ENCODE results near the gene PSRC1.
A peak's percentile ranks its signal among the peaks of the same experiment; 100 is the strongest.
"Not testable (repeated sequence)": the region's sequence is repeated elsewhere in the genome, so short reads cannot be mapped to it uniquely, and the experiment has no call there.

Gene PSRC1

DNA sequence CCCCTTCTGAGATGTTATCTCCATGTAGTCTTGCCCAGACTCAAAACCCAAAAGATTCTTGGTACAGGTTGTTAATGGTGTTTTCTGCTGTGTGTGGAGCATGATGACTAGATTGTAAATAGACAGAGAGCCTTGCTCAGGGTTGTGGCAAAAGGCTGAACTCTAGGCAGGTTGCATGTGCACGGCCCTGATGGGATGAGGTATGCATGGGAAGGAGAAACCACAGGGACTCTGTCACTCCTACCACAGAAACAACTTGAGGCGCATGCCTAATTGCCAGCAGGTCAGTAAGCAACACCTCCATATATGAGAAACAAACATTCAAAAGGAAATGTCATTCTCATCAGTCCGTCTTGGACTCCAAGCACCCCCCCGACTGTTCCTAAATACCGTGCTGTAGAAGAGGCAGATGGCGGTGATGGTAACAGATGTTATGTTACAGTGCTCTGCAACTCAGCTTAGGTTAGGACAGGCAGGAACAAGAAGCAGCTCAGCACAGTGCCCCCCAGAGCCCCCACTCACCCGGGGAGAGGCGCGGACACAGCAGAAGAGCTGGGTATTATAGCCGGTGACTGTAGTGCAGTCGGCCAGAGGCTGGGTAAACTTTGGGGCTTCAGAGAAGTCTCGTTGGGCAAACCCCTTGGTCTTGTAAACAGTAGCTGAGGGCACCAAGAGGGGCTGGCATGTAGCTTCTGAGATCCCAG lies 12.9 kb upstream of the PSRC1 start:
- no peak for DNase-seq

DNA sequence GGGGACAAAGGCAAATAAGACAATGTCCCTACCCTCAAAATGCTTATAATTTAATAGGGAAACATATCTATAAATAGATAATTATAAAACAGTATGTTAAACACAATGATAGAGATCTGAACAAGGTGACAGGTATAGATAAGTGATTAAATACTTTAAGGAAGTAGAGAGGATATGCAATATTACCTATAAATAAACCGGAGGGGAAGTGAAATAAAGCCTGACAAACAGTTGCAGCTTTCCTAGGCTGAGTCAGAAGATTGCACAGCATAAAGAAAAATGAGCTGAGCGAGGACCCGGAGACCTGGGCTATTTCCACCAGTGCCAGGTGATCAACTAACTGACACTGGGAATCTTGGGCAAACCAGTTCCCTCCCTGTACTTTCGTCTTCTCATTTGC lies 11.5 kb upstream of the PSRC1 start:
- DNase-seq, result no peak

DNA sequence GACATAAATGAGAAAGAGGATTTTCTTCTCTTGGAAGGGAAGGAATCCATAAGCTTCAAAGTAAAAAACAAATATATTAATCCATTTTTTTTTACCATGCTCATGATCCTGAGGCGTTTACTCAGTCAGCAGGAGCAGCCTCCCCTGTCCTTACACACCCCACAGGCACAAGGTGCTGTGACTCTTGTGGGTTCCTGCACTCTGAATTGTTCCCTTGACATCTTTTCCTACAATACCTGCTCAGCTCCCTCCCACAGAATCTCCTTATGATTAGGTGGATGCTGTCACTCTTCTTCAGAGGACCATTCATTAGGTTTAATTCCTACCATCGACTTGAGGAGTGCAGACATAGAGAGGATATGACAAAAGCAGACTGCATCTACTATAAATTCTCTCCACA lies 10.1 kb upstream of the PSRC1 start:
- DNase-seq, result no peak

DNA sequence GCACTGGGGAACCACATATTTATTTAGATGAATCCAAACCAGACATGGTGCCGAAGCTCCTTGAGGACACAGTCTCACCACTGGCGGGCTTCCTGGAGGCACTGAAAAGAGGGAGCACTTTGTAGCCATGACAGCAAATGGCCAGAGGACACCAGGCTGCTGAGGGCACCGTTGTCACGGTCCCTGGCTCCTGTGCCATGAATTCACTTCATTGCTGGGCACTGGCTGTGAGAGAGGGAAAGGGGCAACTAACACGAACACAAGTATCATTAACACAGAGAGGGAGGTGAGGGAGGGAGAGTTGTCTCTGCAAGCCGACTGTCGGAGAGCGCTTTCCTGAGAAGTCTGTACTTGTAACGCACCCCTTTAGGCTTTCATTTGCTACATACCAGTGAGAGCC lies 9.4 kb upstream of the PSRC1 start:
- no peak for DNase-seq

DNA sequence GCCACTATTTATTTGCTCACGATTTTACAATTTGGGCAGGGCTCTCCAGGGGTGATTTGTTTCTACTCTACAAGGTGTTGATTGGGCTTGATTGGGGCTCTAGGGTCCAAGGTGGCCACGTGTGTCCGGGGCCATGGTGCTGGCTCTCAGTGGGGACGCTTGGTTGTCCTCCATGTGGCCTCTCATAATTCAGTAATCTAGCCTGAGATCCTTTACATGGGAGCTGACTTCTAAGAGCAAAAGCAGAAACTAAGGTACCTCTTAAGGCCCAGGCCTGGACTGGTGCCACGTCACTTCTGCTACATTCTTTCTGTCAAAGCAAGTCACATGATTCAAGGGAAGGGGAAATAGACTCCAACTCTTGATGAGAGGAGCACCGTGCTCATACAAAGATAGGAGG lies 8.1 kb upstream of the PSRC1 start:
- no peak for DNase-seq

- DNase-seq, result no peak
These were observed 7.2 kb upstream of the PSRC1 start for GRCh38 chr1:109290137-109290536.

- DNase-seq, result not testable (repeated sequence)
These were observed 3.8 kb upstream of the PSRC1 start for GRCh38 chr1:109286762-109287161.

GRCh38 chr1:109283748-109284600 lies 1.0 kb upstream of the PSRC1 start:
- DNase-seq, result no peak

DNA sequence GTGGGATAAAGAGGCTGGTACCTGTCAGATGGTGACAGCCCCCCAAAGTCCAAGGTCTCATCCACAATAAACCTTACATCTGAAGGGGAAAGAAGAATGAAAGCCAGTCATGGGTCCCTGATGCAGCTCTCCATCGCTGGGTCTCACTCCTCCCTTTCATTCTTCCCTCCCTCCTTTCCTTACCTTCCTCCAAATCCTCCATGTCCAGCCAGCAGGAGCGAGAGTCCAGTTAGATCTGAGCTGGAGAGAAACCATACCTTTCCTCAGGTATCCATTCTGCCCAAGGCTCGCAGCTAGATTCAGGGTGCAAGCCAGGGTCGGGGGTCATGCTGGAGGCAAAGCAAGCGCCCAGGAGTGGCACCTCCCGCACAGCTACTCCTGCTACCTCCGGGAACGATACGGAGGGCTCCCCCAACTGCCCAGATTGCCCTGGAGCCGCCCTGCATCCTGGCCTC lies 421 bp downstream of the PSRC1 start:
- no peak for DNase-seq

DNA sequence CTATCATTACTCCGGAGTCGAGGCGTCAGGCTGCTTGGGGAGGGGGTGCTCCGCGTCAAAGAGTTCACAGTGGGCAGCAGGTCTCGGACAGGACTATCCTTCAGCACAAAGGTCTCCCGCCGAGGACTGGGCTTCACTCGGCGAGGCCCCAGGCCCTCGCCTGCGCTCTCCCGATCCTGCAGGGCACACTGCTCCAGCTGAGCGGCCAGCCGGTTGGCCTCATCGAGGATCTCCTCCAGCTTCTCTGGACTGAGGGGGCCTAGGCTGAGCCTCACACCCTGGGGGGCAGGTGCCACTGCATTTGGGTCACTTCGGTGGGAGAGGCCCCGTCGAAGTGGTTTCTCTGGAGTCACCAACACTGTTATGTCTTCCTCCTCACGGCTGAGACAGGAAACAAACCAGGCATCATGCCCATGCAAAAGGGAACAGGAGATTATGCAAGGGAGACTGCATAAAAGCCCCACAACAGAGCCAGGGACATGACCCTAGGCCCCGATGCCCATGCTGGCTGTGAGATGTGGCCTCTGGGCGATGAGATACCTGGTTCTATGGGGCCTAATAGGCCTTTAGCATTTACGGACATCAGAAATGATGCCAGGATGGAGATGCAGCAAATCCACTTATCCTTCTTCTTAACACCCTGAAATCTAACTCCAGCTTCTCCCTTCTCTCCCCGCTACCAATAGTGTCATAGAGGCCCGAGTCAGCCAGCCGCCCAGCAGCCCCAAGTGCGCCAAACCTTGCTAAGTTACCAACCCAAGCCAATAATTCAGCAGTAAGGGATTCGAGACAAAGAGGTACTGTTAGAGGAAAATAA lies 1.1 kb downstream of the PSRC1 start:
- no peak for DNase-seq

DNA sequence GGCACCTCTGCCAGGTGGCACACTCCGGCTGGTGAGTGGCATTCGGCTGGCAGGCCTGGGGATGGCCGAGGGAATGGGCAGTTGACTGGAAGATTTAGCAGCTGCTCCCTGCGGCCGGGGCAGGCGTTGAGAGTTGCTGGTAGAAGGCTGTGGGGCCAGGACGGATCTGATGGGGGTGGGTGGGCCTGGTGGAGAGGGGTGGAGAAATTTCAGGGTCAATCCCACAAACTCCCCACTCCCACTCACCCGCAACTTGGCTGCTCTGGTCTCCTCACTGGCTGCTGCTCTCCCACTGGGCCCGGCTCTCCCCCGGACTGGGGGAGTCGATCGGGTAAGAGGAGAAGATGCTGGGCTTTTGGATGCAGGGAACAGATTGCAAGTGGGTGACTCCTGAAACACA lies 2.1 kb downstream of the PSRC1 start:
- DNase-seq, result no peak

- DNase-seq, result no peak
These were observed 3.2 kb downstream of the PSRC1 start for GRCh38 chr1:109279615-109280278.

DNA sequence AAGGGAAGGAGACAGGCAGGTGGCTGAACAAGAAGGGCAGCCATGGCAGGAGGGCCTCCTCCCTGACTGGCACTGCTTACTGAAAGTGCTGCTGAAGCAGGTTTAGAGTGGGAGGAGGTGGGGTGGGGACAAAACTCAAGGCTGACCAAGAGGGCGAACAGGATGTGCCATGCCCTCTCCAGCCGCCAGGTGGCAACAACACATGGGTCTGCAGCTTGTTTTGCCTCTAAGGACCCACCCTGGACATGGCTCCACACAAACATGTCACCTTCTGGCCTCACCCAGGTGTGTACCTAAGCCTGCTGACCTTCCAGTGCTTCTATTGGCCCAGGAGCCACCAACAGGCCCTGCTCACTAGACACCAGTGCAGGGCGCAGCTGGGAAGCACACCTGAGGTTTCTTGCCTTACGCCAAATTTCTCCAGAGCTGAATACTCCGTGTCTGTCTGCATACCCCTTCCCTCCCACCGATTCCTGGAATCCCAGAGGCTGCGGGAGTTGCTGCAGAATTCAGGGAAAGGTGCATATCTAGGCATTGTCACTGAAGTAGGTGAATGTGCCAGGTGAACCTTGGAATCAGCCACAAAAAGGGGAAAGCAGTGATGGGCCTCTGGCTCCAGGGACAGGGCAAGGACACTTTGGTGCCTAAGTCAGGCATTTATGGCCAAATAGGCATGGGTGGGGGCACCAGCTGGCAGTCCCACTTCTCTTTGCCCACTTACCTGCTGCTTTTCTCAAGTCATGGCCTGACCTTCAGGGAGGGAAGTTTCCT lies 5.3 kb downstream of the PSRC1 start:
- peak; percentile 50 to 53 for DNase-seq

DNA sequence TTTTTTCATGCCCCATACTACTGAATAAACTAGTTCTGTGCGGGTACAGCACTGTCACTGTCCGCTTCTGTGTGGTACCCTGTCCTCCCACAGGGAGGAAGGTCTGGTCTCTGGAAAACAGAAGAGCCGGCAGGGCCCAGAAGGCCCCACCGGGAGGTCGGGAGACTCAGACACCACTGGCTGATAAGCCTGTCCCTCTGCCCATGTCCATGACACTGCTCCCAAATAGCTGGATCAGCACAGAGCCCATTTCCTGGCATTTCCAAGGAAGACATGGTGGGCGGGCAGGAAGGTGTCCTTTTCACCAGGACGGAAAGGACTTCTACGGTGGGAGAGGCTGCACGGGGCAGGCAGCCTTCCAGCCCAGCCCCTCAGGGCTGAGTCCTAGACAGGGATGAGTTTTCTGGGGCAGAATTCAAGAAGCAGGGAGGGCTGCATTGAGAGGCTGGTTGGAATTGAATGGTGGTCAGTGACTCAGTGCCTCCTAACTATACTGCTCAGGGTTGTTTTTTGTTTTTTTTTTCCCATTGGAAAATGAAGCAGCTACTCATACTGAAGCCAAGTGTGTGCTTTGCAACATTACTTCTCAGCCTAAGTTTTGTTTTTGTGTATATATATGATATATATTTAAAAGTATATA lies 7.1 kb downstream of the PSRC1 start:
- no peak for DNase-seq

GRCh38 chr1:109274533-109275476 lies 8.1 kb downstream of the PSRC1 start:
- no peak for DNase-seq

DNA sequence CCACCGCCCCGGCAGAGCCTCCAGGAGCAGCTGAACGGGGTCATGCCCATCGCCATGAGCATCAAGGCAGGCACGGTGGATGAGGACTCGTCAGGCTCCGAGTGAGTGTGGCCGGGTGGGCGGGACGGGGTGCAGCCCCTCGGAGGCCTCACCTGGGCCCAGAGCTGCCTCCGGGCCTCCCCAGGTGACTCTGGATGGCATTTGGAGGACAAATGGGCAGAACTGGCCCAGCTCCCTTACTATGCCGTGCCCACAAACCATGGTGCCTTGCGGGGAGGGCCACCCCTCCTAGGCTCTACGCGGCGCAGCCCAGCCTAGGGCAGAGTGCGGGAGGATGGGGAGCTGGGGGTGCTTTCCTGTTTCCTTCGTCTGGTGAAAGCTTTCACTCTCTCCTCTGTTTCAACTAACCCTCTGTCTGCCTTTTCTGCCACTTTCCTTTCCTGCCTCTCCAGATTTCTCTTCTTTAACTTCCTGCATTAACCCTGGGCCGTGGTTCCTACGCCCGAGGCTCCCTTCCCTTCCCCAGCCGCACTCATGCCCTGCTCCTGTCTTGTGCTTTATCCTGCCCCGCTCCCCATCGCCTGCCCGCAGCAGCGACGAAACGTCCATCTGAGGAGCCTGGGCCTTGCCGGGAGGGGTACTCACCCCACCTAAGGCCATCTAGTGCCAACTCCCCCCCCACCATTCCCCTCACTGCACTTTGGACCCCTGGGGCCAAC lies 9.2 kb downstream of the PSRC1 start:
- no peak for DNase-seq

DNA sequence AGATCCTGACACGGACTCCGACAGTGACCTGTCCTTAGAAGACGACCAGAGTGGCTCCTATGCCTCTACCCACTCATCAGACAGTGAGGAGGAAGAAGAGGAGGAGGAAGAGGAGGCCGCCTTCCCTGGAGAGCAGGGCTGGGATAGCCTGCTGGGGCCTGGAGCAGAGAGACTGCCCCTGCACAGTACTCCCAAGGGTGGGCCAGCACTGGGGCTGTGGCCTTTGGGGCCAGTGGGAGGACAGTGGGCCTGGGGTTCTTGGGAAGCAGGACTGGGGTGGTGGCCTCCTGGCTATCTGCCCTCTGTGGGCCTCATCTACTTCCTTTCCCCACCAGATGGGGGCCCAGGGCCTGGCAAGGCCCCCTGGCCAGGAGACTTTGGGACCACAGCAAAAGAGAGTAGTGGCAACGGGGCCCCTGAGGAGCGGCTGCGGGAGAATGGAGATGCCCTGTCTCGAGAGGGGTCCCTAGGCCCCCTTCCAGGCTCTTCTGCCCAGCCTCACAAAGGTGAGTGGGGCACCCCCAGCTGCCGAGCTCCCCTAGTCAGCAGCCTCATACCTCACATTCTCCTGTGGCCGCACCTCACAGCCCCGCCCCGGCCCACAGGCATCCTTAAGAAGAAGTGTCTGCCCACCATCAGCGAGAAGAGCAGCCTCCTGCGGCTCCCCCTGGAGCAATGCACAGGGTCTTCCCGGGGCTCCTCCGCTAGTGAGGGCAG lies 10.0 kb downstream of the PSRC1 start:
- DNase-seq, result no peak

DNA sequence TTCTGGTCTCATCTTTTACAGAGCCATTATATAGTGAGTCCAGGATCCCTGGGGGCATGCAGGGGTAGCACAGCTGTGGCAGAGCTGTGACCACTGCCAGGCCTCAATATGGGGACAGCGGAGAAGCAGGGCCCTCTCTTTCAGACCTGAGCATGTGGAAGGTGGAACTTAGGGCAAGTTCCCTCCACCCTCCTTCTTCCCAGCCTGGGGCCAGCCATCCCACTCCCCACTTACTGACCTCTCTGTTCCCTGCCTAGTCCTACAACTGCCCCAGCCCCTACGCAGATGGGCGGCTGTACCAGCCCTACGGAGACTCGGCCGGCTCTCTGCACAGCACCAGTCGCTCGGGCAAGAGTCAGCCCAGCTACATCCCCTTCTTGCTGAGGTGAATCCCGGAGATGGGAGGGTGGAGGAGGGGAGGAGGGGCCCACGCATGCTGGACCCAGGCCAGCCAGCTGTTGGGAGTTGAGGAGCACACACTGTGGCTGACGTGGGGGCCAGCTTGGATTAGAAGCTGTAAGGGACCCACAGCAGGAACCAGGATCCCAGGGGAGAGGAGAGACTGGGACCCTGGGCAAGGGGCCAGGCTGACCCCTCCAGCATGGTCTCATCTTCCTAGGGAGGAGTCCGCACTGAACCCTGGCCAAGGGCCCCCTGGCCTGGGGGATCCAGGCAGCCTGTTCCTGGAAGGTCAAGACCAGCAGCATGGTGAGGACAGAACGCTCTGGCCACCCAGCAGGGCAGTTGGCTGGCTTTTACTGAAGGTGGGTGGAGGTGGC lies 10.7 kb downstream of the PSRC1 start:
- no peak for DNase-seq
